ENCODE measurements around the gene ABCF1.
"Not testable (repeated sequence)": the region's sequence is repeated elsewhere in the genome, so short reads cannot be mapped to it uniquely, and the experiment has no call there.

The ABCF1 gene

DNA sequence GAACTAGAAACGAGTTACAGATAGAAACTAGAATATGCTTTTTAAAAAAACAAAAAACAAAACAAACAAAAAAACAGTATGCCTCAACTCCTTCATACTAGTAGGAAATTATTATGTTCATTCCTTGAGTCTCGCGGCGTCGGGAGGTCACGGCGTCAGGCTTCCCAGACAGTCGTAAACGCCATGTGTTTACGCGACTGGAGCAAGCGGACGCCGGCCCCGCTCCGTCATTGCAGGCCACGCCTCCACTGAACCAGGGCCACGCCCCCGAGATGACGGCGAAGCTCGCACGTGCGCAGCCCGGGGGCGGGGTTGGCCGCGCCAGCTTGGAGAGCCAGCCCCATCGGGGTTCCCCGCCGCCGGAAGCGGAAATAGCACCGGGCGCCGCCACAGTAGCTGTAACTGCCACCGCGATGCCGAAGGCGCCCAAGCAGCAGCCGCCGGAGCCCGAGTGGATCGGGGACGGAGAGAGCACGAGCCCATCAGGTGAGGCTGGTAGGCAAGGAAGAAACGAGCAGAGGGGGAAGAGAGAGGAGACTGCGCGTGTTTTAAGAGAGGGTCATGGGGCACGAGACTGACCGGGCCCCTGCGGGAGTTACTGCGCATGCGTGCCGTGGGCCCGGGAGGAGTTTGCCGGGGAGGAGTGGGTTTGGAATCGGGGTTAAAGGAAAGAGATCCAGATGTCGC lies at the start of gene ABCF1:
ABCF1 (plus strand) TSS at position 368 of the 687 bp plus-strand sequence; CDS start at position 414, 46 bp downstream.
- peak; percentile 100 for DNase-seq (ENCODE audit: low read depth)

DNA sequence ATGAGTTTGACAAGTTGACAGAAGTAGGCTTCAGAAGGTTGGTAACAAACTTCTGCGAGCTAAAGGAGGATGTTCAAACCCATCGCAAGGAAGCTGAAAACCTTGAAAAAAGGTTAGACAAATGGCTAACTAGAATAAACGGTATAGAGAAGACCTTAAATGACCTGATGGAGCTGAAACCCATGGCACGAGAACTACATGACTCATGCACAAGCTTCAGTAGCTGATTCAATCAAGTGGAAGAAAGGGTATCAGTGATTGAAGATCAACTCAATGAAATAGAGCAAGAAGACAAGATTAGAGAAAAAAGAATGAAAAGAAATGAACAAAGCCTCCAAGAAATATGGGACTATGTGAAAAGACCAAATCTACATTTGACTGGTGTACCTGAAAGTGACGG lies 49.3 kb upstream of the ABCF1 start:
- not testable (repeated sequence) for DNase-seq (ENCODE audit: low read depth)

GRCh38 chr6:30526444-30526843 lies 44.8 kb upstream of the ABCF1 start:
- DNase-seq (ENCODE audit: low read depth): not testable (repeated sequence)

DNA sequence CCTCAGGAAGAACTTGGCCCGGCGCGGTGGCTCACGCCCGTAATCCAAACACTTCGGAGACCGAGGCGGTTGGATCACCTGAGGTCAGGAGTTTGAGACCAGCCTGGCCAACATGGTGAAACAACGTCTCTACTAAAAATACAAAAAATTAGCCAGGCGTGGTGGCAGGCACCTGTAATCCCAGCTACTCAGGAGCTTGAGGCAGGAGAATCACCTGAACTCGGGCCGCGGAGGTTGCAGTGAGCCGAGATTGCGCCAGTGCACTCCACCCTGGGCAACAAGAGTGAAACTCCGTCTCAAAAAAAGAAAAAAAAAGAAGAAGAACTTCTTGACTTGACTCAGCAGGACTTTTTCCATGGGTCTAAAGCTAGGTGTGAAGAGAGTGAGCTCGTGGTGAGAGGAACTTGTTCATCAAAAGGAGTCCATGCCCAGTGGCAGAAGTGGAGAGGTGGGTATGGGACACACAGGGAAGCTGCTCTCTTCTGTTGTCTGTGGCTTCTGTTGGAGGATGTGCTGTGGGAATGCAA lies 41.8 kb upstream of the ABCF1 start:
- DNase-seq (ENCODE audit: low read depth): not testable (repeated sequence)

- no peak for DNase-seq (ENCODE audit: low read depth)
Observed at GRCh38 chr6:30530014-30530413, 41.2 kb upstream of the ABCF1 start.

DNA sequence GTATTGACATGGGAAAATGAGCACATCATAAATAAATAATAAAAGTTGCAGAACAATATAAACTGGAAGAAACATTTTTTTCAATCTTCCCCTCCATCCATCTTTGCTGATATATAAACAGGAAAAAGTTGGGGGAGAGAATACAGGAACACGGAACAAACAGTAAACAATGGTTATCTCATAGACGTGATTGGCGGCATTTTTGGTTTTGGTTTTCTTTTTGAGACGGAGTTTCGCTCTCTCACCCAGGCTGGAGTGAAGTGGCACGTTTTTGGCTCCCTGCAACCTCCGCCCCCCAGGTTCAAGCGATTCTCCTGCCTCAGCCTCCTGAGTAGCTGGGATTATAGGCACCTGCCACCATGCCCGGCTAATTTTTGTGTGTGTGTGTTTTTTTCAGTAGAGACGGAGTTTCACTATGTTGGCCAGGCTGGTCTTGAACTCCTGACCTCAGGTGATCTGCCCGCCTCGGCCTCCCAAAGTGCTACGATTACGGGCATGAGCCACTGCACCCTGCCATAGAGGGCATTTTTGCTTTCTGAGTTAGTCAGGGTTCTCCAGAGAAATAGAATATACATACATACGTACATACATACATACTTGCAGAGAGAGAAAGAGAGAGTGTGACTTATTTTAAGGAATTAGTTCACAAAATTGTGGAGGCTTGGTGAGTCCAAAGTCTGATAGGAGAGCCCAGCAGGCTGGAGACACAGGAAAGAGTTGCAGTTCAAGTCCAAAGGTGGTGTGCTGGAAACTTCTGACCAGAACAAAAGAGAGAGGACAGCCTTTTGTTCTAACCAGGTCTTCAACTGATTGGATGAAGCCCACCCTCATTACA lies 37.6 kb upstream of the ABCF1 start:
- no peak for DNase-seq (ENCODE audit: low read depth)

GRCh38 chr6:30537931-30538330 lies 33.3 kb upstream of the ABCF1 start:
- DNase-seq (ENCODE audit: low read depth): no peak

- DNase-seq (ENCODE audit: low read depth): peak; percentile 65
Observed at GRCh38 chr6:30541515-30542403, 29.5 kb upstream of the ABCF1 start.

DNA sequence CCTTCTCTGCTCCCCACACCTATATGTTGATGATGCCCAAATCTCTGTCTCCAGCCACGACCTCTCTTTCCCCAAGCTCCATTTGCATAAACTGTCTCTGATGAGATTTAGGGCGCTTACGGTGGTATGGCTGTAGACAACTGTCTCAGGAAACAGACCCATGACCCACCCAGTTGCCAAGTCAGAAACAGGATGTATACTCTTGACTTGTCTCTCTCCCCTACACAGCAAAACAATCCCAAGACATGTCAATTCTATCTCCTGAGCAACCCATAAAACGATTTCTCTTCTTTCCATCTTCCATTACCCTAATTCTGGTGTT lies 28.9 kb upstream of the ABCF1 start:
- DNase-seq (ENCODE audit: low read depth): no peak

- DNase-seq (ENCODE audit: low read depth): no peak
Observed at GRCh38 chr6:30542915-30543314, 28.3 kb upstream of the ABCF1 start.

DNA sequence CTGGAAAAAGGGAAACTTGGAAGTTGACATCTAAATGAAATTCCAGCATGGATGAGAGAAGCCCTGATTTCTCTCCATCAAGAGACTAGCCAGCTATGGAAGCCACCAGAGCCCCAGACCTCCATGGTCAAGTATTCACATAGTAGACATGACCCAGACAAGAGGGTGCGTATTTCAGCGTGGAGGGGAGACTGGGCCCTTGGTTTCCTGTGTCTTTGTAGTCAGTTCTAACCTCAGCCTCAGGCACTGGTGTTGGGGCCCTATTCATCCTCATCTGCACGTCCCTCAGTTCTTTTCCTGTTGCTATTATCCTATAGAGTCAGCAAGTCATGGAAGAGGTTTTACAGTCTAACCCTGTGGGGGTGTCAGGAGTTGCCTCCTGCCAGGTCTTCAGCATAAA lies 27.4 kb upstream of the ABCF1 start:
- no peak for DNase-seq (ENCODE audit: low read depth)

GRCh38 chr6:30544666-30545272 lies 26.5 kb upstream of the ABCF1 start:
- no peak for DNase-seq (ENCODE audit: low read depth)

DNA sequence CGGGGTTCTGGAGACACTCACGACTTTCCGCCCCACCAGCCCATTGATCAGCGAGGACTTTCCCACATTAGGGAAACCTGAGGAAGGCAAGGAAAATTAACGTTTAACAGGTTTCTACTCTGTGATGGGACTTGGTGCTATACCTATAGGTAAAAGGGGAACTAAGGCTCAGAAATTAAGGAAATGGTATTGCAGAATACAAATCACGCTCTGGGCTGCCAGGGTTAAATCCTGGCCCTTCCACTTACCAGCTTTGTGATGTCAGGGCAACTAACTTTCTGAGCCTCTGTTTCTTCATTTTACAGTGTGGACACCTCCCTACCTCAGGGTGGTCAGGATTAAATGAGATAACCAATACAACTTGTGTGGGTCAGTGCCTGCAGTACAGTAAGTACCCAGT lies 23.8 kb upstream of the ABCF1 start:
- DNase-seq (ENCODE audit: low read depth): no peak

- DNase-seq (ENCODE audit: low read depth): no peak
Observed at GRCh38 chr6:30548375-30548774, 22.9 kb upstream of the ABCF1 start.

DNA sequence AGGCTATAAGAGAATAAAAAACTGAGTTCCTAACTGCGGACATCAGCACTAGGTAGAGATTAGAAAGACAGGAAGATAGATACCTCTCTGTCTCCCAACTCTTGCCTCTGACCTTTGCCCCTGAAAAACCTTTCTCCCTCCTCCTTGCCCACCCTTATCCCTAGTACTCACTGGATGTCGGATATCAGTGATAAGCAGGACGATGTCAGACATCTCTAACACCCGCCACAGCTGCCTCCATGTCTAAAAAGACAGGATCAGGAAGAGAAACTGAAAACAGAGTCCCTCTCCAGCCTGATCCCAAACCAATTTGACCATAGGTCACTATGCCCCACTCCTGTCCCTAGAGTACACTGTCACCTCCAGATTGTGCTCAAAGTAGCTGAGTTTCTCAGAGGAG lies 16.8 kb upstream of the ABCF1 start:
- no peak for DNase-seq (ENCODE audit: low read depth)

- no peak for DNase-seq (ENCODE audit: low read depth)
Observed at GRCh38 chr6:30554962-30555815, 16.1 kb upstream of the ABCF1 start.

DNA sequence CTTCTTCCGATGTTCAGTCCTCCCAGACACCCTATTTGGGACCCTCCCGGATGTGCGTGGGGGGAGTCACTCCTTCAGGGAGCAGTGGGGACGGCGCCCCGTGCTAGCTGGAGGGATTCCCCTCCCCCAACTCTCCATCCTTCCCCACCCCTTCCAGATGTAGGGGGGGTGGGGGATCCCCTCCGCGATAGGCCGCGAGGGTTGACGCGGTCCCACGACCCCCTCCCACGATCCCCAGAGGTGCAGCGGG lies 15.5 kb upstream of the ABCF1 start:
- no peak for DNase-seq (ENCODE audit: low read depth)

GRCh38 chr6:30556066-30556905 lies 15.0 kb upstream of the ABCF1 start, which contains the start of gene GNL1:
Gene GNL1, minus strand, starts transcription at chr6:30556489. Its CDS starts 286 bp downstream, at chr6:30556203.
- peak; percentile 98 for DNase-seq (ENCODE audit: low read depth)

DNA sequence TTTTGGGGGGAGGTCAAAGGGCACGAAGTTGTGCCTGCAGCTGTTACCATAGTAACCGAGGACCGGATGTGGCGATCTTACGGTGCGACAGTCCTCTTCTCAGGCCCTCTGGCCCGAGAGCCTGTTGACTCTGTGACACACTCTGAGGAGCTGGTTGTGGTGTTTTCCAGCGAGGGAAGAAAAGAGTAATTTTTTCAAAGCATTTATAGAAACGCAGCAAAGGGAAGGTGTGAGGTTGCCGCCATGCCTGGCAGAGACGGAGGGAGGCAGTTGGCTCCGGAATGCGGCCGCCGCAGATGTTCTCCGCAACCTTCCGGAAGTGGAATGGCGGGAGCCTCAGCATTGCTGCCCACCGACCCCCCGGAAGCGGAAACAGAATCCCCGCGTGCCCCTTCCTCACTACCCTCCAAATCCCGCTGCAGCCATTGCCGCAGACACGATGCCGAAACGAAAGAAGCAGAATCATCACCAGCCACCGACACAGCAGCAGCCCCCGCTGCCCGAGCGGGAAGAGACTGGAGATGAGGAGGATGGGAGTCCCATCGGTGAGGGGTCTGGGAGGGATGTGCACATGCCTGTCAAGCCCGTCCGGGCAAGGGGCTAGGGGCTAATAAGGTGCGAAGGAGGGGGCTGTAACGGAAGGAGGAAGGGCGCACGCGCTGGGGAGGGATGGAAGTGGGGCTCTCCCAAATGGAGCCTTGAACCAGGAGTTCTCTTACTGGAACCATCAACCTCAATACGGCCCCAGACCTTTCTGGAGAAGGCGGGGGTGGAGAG lies 14.1 kb upstream of the ABCF1 start, which contains the start of gene PRR3:
PRR3 (plus strand) TSS at position 390 of the 777 bp plus-strand sequence; CDS start at position 440, 50 bp downstream.
- peak; percentile 76 for DNase-seq (ENCODE audit: low read depth)
